ENCODE measurements around the gene FA2H.

Gene FA2H

DNA sequence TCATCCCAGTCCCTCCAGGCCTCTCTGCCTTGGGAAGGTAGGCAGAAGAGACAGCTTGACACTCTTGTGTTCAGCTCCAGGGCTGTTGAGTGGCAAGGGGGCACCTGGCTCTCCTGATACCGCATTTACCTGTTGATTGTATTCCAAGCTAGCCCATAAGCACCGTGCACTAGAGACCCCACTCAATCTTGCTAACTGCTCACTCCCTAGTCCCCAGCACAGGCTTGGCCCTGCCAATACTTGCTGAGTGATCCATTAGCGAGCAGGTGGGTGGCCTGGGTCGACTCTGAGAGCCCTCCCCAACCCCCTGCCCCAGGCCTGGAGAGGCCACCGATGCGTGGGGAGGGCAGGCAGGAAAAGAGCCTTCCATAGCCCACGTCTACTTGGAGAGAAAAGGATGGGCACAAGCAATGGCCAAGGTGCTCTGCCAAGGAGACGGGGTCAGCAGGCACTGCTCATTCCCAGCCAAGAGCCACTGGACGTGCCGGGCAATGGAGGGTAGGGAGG is 29.5 kb downstream of the FA2H start:
- TF ChIP-seq, protein P1, sequence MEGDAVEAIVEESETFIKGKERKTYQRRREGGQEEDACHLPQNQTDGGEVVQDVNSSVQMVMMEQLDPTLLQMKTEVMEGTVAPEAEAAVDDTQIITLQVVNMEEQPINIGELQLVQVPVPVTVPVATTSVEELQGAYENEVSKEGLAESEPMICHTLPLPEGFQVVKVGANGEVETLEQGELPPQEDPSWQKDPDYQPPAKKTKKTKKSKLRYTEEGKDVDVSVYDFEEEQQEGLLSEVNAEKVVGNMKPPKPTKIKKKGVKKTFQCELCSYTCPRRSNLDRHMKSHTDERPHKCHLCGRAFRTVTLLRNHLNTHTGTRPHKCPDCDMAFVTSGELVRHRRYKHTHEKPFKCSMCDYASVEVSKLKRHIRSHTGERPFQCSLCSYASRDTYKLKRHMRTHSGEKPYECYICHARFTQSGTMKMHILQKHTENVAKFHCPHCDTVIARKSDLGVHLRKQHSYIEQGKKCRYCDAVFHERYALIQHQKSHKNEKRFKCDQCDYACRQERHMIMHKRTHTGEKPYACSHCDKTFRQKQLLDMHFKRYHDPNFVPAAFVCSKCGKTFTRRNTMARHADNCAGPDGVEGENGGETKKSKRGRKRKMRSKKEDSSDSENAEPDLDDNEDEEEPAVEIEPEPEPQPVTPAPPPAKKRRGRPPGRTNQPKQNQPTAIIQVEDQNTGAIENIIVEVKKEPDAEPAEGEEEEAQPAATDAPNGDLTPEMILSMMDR (conservative IDR thresholded peaks at IDR 0.05; ENCODE audit: low read length), result no peak
- no peak overlapping the region for H3K4me3 ChIP-seq (ENCODE audit: low read length)
- DNase-seq (ENCODE audit: low read depth), result no peak

DNA sequence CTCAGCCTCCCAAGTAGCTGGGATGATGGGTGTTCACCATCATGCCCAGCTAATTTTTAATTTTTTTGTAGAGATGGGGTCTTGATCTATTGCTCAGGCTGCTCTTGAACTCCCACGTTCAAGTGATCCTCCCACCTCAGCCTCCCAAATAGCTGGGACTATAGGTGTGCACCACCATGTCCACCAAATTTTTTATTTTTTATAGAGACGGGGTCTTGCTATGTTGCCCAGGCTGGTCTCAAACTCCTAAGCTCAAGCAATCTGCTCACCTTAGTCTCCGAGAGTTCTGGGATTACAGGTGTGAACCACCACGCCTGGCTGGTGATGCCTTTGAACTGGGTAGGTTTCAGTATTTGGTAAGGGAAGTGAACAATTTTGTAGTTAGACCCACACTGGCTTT is 30.1 kb downstream of the FA2H start:
- H3K4me3 ChIP-seq (ENCODE audit: low read length), result no peak overlapping the region
- TF ChIP-seq, protein P1 (conservative IDR thresholded peaks at IDR 0.05; ENCODE audit: low read length), result no peak
- DNase-seq (ENCODE audit: low read depth), result no peak

DNA sequence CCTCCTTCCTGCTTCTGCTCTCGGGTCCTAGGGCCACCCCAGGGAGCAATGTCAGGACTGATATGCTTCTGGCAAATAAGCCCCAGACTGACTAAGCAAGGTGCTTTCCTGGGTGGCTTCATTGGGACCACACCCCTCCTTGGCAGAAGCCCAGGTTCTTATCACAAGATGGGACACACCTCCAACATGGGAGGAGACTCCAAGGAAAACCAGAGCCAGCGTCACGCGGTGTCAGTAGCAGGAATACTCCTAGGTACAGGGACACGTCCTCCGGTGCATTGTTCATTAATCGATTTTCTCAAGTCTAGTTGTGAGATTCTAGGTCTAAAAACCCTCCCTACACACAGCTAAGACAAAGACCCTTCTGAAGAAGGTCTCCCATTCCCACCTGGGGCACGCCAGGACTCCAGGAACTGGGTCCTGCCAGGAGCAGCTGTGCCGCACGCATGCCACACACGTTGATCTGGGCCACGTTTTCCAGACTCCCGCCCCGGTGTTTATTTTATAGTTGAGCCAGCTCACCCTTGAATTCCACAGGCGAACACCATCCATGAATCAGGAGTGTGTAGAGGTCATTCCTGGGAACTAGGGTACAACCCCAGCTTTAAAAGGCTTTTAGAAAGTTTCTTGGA is 30.8 kb downstream of the FA2H start:
- H3K4me3 ChIP-seq (ENCODE audit: low read length), result no peak overlapping the region
- TF ChIP-seq, protein P1 (conservative IDR thresholded peaks at IDR 0.05; ENCODE audit: low read length), result no peak
- DNase-seq (ENCODE audit: low read depth), result peak; percentile 19

DNA sequence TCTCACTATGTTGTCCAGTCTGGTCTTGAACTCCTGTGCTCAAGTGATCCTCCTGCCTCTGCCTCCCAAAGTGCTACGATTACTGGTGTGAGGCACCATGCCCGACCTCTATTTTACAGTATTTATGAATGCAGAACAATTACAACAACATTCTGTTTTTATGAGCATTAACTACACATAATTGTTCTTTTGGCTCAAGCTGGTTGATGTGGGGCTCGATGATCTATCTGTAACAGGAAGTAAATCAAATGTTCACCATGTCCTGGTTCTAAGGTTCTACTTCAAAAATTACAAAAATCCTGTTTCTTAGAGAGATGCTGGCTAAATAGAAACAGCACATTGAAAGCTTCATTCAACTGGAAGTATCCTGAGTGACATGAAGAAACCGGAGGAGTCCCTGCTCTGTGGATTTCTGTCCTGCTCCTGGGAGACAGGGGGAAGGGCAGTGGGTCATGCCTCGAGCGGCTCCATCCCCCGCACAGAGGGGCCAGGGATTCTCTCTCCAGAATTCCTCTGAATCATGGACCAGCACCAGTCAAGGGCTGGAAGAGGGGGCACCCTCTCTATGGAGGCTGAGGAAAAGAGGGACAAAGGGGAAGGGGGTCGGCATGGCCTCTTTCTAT is 31.5 kb downstream of the FA2H start:
- H3K4me3 ChIP-seq (ENCODE audit: low read length), result no peak overlapping the region
- DNase-seq (ENCODE audit: low read depth), result no peak
- TF ChIP-seq, protein P1 (conservative IDR thresholded peaks at IDR 0.05; ENCODE audit: low read length), result no peak

DNA sequence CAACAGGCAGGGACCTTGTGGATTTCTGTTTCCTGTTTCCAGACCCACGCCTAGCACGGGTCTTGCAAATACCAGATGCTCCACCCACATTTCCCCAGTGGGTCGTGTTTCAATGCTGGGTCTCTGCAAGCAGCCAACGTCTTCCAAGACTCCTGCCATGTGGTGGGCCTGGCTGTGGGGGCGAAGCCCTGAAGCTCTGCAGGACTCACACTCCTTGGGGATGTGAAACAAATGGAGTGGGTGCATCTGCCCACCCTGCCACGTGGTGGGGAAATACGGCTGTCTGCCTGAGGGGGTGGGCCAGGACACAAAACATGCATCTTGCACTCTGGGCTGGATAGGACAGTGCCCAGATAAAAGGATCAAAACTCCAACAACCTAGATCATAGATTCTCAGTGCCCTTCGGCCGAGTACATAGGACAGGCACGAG is 32.6 kb downstream of the FA2H start:
- TF ChIP-seq, protein P1 (conservative IDR thresholded peaks at IDR 0.05; ENCODE audit: low read length), result no peak
- no peak overlapping the region for H3K4me3 ChIP-seq (ENCODE audit: low read length)
- DNase-seq (ENCODE audit: low read depth), result peak; percentile 7

DNA sequence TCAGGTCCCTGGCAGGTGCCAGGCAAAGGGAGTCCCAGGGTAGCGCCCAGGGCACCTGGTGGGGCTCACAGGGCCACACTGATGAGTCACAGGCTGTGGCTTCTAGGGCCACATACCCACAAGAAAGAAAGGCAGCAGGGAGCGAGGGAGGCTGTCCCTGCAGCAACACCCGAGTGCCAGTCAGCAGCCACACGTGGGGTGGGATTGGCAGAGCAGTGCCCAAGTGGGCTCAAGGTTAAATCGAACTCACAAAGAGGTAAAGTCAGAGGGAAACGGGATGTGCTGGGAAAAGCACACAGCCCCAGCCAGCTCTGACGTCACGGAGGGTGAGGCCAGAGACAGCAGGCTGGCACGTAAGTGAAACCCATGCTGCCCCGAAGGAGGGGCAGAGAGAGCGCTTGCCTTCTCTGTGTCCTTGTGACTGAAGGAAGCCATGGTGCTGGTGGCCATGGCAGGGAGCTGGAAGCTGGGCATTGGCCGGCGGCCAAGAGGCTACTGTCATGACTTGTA is 33.8 kb downstream of the FA2H start:
- H3K4me3 ChIP-seq (ENCODE audit: low read length), result no peak overlapping the region
- TF ChIP-seq, protein P1 (conservative IDR thresholded peaks at IDR 0.05; ENCODE audit: low read length), result no peak
- DNase-seq (ENCODE audit: low read depth), result no peak

DNA sequence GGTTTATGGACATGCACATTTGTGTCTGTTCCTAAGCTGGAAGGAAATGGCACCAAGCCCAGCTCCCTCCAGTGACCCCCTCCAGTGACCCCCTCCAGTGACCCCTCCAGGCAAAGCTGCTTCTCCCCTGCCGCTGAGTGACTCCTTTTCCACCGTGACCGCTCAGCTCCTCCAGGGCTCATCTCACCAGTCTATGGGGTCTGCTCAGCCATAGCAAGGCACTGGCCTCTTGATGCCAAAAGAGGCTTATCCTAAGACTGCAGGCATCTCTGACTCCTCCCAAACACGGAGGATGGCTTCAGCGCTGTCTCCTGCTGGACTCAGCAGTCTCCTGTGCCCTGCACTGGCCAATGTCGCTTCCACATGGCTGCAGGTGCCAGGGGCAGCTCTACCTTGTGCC is 35.3 kb downstream of the FA2H start:
- TF ChIP-seq, protein P1 (conservative IDR thresholded peaks at IDR 0.05; ENCODE audit: low read length), result no peak
- no peak overlapping the region for H3K4me3 ChIP-seq (ENCODE audit: low read length)
- no peak for DNase-seq (ENCODE audit: low read depth)
